Neuron (in vitro differentiated cells): Measurements from ENCODE around the gene PSAT1.

ENCODE experiments used
- H2AFZ ChIP-seq: one replicate; pipeline ENCODE4 v1.6.1; 2013; ENCODE audit warnings: low read depth, mild to moderate bottlenecking, inconsistent platforms, low read length, moderate library complexity
- H3K27me3 ChIP-seq: one replicate; pipeline ENCODE4 v1.6.1; 2013; ENCODE audit warnings: low read length; ENCODE audit not compliant: insufficient read depth
- H3K36me3 ChIP-seq: one replicate; pipeline ENCODE4 v1.6.1; 2013; ENCODE audit warnings: low read length; ENCODE audit not compliant: insufficient read depth
- H3K4me1 ChIP-seq: one replicate; pipeline ENCODE4 v1.6.1; 2013; ENCODE audit warnings: low read length; ENCODE audit not compliant: insufficient read depth
- H3K4me3 ChIP-seq: 2 replicates; pipeline ENCODE4 v1.5.1; 2013; ENCODE audit warnings: mild to moderate bottlenecking, low read length, moderate library complexity
- H3K9me3 ChIP-seq: one replicate; pipeline ENCODE4 v1.6.1; 2013; ENCODE audit warnings: low read length

PSAT1 gene

DNA sequence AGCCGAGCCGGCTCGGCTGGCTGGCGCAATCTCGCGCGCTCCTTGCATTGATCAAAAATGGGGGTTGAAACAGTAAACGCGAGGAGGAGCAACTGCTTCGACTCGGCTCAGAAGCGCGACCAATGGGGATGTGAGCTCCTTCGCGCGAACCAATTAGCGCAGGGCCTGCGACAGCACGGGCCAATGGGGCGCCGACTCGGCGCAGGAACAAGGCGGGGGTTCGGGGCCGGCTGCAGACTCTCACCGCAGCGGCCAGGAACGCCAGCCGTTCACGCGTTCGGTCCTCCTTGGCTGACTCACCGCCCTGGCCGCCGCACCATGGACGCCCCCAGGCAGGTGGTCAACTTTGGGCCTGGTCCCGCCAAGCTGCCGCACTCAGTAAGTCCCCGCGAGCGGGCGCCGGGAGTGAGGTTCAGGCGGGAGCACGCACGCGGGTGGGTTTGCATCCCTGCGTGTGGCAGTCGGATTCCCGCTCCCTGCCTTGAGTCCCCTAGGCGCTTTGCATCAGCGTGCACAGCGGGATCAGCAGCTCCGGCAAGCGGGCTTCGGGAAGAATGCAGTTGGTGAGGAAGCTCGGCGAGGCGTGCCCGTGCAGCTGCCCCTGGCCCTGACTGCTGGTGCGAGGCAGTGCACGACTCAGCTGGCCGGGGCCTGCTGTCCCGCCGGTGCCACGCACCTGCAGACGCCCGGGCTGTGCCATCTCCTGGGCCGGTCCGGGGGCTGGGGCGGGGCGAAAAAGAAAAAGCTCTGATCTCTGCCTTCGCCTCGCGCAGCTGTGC lies at the start of gene PSAT1:
PSAT1 (plus strand) TSS at position 233 of the 779 bp plus-strand sequence; CDS start at position 319, 86 bp downstream.
- H2AFZ ChIP-seq = peak within 1 kb of the TSS; percentile 94
- peaks cover 24% of the 10 kb centered on the region for H3K36me3 ChIP-seq
- H3K27me3 ChIP-seq = no peaks in the 10 kb centered on the region
- peaks cover 13% of the 10 kb centered on the region for H3K4me1 ChIP-seq
- H3K4me3 ChIP-seq = peak within 1 kb of the TSS; percentile 84
- no peaks in the 10 kb centered on the region for H3K9me3 ChIP-seq

GRCh38 chr9:78248635-78249034 lies 48.3 kb upstream of the PSAT1 start:
- peaks cover 60% of the 10 kb centered on the region for H3K36me3 ChIP-seq
- H3K9me3 ChIP-seq = no peaks in the 10 kb centered on the region
- no peak overlapping the region for H3K4me3 ChIP-seq
- H3K27me3 ChIP-seq = no peaks in the 10 kb centered on the region
- no peaks in the 10 kb centered on the region for H3K4me1 ChIP-seq
- no peak overlapping the region for H2AFZ ChIP-seq

- Histone ChIP-seq H2AFZ (no peak overlapping the region), H3K36me3 (peaks cover 58% of the 10 kb centered on the region), H3K4me1 (no peaks in the 10 kb centered on the region), H3K27me3 (no peaks in the 10 kb centered on the region), H3K9me3 (no peaks in the 10 kb centered on the region), H3K4me3 (no peak overlapping the region)
These were observed 47.4 kb upstream of the PSAT1 start for GRCh38 chr9:78249542-78249941.

DNA sequence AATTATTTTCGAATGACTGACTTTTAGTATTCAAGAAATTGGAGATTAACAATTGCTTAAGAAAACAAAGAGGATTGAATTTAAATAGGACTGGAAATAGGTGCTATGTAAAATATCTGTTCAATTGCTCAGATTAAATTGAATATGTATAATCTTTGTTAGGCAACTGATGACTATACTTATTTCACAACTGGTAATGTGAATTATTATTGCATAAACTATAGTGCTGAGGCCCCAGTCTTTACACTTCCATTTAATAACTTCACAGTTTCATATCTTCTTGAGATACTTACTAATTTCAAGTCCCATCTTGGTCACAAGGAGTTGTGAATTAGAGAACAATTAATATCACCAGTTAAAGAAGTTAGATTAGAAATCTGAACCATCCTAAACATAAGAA lies 44.3 kb upstream of the PSAT1 start:
- Histone ChIP-seq H3K4me3 (no peak overlapping the region), H3K27me3 (no peaks in the 10 kb centered on the region), H2AFZ (no peak overlapping the region), H3K4me1 (no peaks in the 10 kb centered on the region), H3K36me3 (peaks cover 60% of the 10 kb centered on the region), H3K9me3 (no peaks in the 10 kb centered on the region)

GRCh38 chr9:78253285-78253684 lies 43.6 kb upstream of the PSAT1 start:
- no peaks in the 10 kb centered on the region for H3K9me3 ChIP-seq
- no peak overlapping the region for H3K4me3 ChIP-seq
- H2AFZ ChIP-seq = no peak overlapping the region
- no peaks in the 10 kb centered on the region for H3K27me3 ChIP-seq
- H3K4me1 ChIP-seq = no peaks in the 10 kb centered on the region
- H3K36me3 ChIP-seq = peaks cover 58% of the 10 kb centered on the region

GRCh38 chr9:78261403-78262001 lies 35.4 kb upstream of the PSAT1 start:
- Histone ChIP-seq H3K4me1 (no peaks in the 10 kb centered on the region), H3K27me3 (no peaks in the 10 kb centered on the region), H2AFZ (no peak overlapping the region), H3K36me3 (peaks cover 47% of the 10 kb centered on the region), H3K4me3 (no peak overlapping the region), H3K9me3 (no peaks in the 10 kb centered on the region)

DNA sequence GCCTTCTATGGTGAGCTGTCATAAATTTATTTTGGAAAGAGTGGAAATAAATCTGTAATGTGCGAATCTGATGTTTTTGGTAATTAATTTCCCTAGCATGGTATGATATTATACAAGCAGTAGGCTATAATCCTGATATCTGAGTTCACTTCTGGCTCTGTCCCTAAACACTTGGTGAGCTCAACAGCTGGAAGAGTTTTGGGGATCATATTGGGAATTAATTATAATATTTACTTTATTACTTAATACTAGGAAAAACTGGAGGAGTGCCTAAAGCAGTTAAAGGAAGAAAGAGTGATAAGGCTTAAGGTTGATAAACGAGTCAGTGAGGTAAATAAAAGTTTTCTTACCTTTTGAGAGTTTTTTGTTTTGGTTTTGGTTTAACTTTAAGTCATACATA lies 34.3 kb upstream of the PSAT1 start:
- peaks cover 49% of the 10 kb centered on the region for H3K36me3 ChIP-seq
- no peaks in the 10 kb centered on the region for H3K4me1 ChIP-seq
- no peaks in the 10 kb centered on the region for H3K9me3 ChIP-seq
- no peak overlapping the region for H3K4me3 ChIP-seq
- no peak overlapping the region for H2AFZ ChIP-seq
- H3K27me3 ChIP-seq = no peaks in the 10 kb centered on the region

DNA sequence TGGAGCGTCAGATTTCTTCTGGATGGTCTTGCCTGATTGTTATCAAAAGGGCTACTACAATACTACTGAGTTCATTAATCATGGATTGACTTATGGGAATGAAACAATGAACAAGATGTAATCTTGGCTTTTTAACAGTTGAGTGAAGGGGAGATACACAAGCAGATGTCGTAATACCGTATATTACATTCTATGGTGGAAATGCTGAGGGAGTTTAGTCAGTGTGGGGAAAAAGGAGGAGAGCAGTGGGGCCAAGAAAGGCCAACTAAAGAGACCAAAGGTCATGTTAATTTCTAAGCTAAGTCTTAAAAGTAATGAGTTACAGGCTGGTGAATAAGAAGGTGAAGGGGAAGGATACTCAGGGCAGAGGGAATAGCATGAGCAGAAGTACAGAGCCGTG lies 29.0 kb upstream of the PSAT1 start:
- Histone ChIP-seq H2AFZ (no peak overlapping the region), H3K4me3 (no peak overlapping the region), H3K9me3 (peaks cover 3% of the 10 kb centered on the region), H3K4me1 (no peaks in the 10 kb centered on the region), H3K27me3 (no peaks in the 10 kb centered on the region), H3K36me3 (peaks cover 60% of the 10 kb centered on the region)

DNA sequence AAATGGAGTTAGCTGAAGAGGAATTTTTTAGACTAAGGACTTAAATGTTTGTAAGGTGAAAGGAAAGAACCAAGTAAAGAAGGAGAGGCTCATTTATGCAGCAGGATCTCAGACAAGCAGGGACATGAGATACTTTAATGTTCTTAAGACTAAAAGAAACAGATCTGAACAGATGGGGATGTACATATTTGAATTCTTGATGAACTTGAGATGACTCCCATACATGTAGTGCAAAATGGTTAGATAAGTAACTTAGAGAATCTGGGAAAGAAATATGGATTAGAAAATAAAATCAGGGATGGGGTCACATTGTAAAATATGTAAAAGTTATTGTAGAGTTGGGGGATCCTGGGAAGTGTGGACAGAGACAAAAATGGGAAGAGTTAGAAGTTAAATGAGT lies 27.1 kb upstream of the PSAT1 start:
- Histone ChIP-seq H3K36me3 (peaks cover 58% of the 10 kb centered on the region), H2AFZ (no peak overlapping the region)

DNA sequence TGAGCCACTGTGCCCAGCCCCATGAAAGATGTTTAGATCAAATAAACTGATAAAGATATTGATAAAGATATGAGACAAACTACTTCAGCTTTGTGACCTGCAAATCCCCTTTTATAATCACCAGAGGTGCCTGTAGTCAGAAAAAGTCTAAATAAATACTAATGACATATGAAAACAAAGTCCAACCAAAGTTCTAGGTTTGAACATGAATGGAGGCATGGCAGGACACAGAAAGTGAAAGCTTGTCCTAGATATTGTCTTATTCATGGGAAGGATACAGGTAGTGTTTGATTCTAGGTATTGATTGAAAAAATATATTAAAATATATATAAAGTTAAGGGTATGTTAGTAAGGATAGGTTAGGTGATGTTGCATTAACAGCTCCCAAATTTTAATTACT lies 24.6 kb upstream of the PSAT1 start:
- Histone ChIP-seq H2AFZ (no peak overlapping the region), H3K36me3 (peaks cover 34% of the 10 kb centered on the region), H3K9me3 (peaks cover 3% of the 10 kb centered on the region), H3K27me3 (no peaks in the 10 kb centered on the region), H3K4me3 (no peak overlapping the region), H3K4me1 (no peaks in the 10 kb centered on the region)

More for the DNA sequence above, 27.1 kb upstream of the PSAT1 start:
- no peaks in the 10 kb centered on the region for H3K27me3 ChIP-seq
- peaks cover 3% of the 10 kb centered on the region for H3K9me3 ChIP-seq
- H3K4me3 ChIP-seq = no peak overlapping the region
- no peaks in the 10 kb centered on the region for H3K4me1 ChIP-seq

DNA sequence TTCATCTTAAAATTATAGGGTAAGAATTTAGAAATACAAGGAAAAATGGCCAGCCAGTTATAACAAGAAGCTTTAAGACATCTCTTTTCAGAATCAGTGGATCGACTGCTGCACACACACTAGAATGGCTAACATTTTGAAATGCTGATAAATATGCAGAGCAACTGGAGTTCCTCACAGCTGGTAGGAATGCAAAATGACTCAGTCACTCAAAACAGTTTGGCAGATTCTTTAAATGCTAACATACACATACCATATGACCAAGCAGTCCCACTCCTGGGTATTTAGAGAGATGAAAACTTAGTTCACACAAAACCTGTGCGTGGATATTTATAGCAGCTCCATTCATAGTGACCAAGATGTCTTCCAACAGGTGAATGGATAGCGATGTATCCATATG lies 23.2 kb upstream of the PSAT1 start:
- H3K36me3 ChIP-seq = peaks cover 22% of the 10 kb centered on the region
- H2AFZ ChIP-seq = no peak overlapping the region

GRCh38 chr9:78278177-78278777 lies 18.6 kb upstream of the PSAT1 start:
- no peaks in the 10 kb centered on the region for H3K36me3 ChIP-seq
- H2AFZ ChIP-seq = no peak overlapping the region
- H3K4me1 ChIP-seq = no peaks in the 10 kb centered on the region
- no peaks in the 10 kb centered on the region for H3K27me3 ChIP-seq
- no peak overlapping the region for H3K4me3 ChIP-seq
- no peaks in the 10 kb centered on the region for H3K9me3 ChIP-seq

More for the DNA sequence above, 23.2 kb upstream of the PSAT1 start:
- Histone ChIP-seq H3K4me1 (no peaks in the 10 kb centered on the region), H3K9me3 (peaks cover 3% of the 10 kb centered on the region), H3K27me3 (no peaks in the 10 kb centered on the region), H3K4me3 (no peak overlapping the region)

GRCh38 chr9:78278801-78279200 lies 18.1 kb upstream of the PSAT1 start:
- Histone ChIP-seq H2AFZ (no peak overlapping the region), H3K4me1 (no peaks in the 10 kb centered on the region), H3K36me3 (no peaks in the 10 kb centered on the region), H3K27me3 (no peaks in the 10 kb centered on the region), H3K4me3 (no peak overlapping the region), H3K9me3 (no peaks in the 10 kb centered on the region)
